Femur (tissue), 1 donor: ENCODE results near the gene P4HA1.
A peak's percentile ranks its signal among the peaks of the same experiment; 100 is the strongest.
"Not testable (repeated sequence)": the region's sequence is repeated elsewhere in the genome, so short reads cannot be mapped to it uniquely, and the experiment has no call there.

Experiments
- DNase-seq: peaks from one replicate; pipeline ENCODE4 v3.0.0-alpha.2; 2017

Gene P4HA1

GRCh38 chr10:73096449-73097304 is at the start of gene P4HA1:
Gene P4HA1 (minus strand): TSS chr10:73096866. CDS start chr10:73074883, 21,983 bp downstream.
- peak; percentile 100 for DNase-seq

DNA sequence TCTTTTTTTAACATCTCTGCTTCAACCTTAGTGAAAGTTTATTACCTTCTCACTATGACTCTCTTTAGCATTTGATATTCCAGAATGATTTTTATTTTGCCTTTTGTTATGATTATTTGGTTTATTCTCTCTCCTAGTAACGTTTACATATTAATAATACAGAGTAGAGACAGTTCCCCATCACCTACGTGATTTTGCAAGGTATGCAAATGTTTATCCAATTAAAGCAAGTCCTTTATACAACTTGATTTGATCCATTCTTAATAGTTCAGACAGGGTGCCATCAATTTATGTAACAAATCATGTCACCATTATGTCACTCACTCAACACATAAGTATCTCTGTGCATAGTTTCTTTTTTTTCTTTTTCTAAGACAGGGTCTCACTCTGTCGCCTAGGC is 44.9 kb upstream of the P4HA1 start:
- DNase-seq: no peak

DNA sequence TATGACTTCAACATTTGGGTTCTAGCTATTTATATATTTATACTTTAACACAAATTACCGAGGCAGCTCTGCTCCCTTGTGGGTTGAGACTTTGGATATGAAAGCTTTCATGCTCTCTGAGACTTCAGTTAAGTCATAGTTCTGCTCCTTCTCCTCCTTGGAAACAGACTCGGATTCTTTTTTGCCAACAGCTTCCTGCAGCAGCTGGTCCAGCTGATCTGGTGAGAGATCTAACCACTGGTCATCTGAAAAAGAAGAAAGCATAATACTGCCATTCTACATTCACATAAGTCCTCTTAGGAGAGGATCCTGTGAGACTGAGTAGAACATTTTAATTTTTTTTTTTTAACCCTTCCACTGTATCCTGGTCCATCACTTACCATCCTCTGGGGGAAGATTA is 42.6 kb upstream of the P4HA1 start:
- DNase-seq: no peak

DNA sequence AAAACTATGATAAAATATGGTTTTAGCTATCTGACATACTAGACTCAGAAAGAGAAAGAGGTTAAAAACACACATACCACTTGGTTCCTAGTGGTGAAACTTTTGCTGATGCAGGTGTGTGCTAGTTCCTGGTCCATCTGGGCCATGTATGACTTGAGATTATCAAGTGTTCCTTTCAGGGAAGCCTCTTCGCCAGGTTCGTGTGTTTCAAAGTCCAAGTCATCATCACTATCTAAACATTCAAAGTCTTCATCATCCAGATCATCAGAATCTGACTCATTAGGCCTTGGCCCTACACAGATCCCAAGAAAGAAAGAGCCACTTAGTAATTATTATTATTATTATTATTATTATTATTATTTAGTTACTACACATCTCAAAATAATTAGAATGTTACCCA is 40.0 kb upstream of the P4HA1 start:
- DNase-seq: no peak

DNA sequence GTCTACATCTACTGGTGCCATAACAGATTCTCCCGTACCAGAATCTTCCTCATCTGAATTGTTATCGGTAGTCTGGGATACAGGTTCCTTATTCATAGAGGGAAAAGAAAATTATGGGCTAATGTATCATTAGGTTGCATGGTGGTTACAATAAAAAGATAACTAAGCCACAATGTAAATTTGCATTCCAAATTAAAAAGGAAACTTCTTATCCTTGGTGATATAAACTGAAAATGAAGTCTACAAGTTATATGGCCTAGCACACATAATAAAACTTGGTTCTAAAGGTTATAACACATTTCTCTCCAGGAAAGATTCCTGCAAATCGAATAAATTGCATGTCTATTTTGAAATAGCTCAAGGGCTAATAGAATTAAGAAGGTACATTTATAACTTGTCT is 38.1 kb upstream of the P4HA1 start:
- no peak for DNase-seq

DNA sequence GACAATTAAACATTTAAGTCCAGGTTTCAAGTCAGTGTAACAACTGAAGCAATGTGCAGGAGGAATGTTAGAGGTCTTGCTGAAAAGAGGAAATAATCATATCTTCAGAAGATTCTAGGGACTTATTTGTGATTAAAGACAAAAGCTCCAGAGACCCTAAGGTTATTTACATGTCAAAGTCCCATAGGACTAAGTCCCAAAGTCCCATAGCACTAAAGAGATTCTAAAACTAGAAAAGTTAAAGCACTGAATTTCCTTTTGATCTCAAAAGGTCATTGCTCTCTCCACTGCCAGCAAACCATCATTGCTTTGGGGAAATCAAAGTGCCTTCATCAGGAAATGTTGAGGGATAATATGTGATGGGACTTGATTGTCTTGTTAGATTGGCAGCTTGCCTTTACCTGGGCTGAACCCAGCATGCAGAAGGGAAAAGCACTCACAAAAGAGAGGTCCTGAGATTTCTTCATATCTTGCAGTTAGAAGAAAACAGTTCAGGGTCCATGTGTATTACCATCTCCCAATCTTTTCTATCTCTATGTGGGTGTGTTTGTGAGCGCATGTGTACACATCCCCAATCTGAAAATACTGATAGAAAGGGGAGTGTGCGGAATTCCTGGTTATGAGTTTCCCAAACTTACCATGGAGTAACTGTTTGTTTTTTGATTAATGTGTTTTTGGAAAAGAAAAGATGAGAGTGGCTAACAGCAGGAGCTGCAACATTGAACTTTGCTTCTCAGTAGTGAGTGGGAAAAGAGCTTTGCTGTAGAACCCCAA is 35.4 kb upstream of the P4HA1 start:
- DNase-seq: no peak

- DNase-seq: no peak
Observed at GRCh38 chr10:73131301-73131700, 34.6 kb upstream of the P4HA1 start.

- DNase-seq: no peak
Observed at GRCh38 chr10:73126343-73126742, 29.7 kb upstream of the P4HA1 start.

- DNase-seq: no peak
Observed at GRCh38 chr10:73119952-73120351, 23.3 kb upstream of the P4HA1 start.

DNA sequence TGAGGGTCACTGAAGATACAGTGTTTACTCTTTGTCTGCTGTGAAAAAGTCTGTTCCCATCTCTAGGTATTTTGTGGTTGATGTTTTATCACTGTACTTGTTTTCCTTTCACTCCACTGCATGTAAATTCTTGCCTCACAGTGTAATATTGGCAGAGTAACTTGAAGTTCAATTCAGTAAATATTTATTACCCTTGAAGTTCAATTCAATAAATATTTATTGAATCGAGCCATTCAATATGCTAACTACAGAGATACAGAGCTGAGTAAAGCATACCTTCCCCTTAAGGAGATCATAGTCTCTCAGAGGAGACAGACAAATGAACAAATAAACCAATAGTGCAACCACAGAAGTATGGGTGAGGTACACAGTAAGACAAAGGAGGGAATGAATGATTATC is 22.8 kb upstream of the P4HA1 start:
- no peak for DNase-seq

GRCh38 chr10:73117976-73118743 is 21.5 kb upstream of the P4HA1 start:
- DNase-seq: no peak

DNA sequence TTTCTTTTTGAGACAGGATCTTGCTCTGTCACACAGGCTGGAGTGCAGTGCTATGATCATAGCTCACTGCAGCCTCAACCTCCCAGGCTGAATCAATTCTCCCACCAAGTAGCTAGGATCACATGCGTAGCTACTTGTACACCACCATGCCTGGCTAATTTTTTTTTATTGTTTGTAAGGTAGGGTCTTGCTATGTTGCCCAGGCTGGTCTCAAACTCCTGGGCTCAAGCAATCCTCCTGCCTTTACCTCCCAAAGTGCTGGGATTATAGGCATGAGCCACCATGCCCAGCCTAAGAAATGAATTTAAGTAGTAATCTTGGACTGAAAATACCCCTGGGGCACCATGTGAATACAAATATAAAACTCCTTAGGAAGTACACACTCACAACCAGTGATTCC is 19.4 kb upstream of the P4HA1 start:
- no peak for DNase-seq

- DNase-seq: no peak
Observed at GRCh38 chr10:73113551-73113950, 16.9 kb upstream of the P4HA1 start.

GRCh38 chr10:73112032-73112431 is 15.4 kb upstream of the P4HA1 start:
- not testable (repeated sequence) for DNase-seq

DNA sequence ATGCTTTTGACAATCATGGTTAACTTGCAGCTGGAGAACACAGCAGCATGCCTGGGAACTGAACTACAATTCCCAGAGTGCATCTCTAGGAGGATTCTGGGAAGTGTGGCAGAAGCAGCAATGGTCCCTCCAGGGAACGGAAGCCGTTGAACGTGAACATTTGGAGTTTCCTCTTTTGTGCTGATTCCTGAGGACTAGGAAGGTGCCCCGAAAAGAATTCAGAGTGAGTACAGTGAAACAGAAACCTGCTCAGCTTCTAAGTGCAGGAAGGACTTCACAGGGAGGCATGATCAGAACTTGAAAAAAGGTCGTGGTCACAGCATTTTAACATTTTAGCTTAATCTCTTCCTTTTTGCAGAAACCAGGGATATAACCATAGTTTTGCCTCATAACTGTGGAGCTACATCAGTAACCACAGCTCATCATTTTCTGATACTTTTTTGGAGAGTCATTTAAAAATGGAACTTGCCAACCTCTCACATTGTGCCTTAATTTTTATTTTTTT is 13.7 kb upstream of the P4HA1 start, which contains the start of gene NUDT13:
TSS of gene NUDT13 (plus strand) at position 111 of the 505 bp plus-strand sequence. CDS start 3,911 bp downstream, outside the sequence.
- peak; percentile 89 for DNase-seq

- DNase-seq: not testable (repeated sequence)
Observed at GRCh38 chr10:73109248-73109652, 12.6 kb upstream of the P4HA1 start.

GRCh38 chr10:73106301-73106700 is 9.6 kb upstream of the P4HA1 start:
- DNase-seq: no peak

DNA sequence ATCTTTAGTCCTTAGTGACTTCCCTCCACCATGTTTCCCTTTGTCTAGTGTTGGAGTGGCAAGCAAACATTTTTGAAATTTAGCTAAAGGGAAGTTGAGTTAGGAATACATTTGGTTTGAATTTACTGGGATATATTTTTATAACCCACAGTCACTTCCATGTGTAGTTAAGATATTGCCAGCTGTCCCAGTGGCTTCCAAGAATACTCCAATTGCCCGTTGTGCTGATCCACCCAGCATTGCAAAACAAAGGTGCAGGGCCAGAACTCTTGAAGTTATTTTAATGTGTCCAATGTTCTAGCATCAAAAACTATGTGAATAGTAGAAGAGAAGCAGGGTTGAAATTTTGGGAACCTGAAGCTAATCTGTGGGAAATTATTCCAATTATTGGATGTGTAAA is 2.5 kb upstream of the P4HA1 start:
- DNase-seq: no peak

DNA sequence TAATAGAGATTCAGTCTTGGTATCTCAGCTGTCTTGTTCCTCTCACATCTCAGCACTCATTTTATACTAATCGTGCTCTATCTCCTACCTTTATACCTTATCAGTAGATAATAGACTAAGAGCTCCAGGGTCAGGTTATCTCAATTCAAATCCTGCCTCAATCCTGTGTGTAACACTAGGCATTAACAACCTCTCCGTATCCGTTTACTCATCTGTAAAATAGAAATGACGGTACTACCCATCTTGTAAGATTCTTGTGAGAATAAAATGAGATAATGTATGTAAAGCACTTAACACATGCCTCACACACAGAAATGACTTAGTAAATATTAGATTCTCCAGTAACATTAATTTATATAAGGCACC is 622 bp upstream of the P4HA1 start:
- DNase-seq: no peak

- peak; percentile 82 for DNase-seq
Observed at GRCh38 chr10:73096041-73096448, 621 bp downstream of the P4HA1 start.

DNA sequence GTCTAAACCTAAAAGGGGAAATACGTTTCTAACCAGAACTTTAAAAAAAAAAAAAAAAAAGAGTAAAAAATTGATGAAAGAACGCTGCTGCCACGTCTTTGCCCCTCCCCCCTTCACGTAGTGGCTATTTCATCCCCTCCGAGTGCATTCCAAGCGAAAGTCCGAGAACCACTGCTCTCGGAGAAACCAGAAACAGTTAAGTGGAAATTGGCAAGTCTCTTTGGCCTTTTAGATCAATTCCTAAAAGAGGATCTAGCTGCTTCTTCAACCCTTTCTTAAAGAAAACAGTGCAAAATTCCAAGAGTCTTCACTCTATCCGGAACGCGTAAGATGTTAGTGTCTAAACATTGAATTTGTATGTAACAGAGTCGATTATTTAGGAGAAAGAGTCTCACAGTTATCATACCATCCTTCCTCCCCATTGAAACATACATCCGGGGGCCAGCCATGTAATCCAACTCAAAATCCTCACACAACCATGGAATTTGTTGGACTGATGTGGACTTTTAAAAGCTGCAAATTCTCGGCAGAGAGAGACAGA is 1.1 kb downstream of the P4HA1 start:
- peak; percentile 91 for DNase-seq

GRCh38 chr10:73094986-73095480 is 1.6 kb downstream of the P4HA1 start:
- DNase-seq: no peak
